Measurements from ENCODE around the gene CABYR.

DNA sequence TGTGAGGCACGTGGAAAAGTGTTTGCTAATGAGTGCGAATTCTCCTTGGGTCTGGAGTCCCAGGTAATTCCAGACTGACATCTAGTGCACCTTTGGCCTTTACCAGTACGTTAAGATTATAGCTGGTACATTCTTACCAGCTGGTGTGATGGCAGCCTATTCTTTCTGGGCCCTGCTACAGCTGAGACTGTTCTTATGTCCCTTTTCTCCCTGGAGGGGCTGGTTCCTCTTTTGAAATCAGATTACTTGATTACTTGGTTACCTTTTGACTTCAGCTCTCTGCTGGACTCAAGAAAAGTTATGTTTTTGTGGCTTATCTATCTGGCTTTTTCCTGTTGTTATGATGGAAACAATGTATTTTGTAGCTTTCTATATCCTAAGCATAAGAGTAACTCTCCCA lies 14.5 kb downstream of the CABYR start:
- TF ChIP-seq, protein P1, sequence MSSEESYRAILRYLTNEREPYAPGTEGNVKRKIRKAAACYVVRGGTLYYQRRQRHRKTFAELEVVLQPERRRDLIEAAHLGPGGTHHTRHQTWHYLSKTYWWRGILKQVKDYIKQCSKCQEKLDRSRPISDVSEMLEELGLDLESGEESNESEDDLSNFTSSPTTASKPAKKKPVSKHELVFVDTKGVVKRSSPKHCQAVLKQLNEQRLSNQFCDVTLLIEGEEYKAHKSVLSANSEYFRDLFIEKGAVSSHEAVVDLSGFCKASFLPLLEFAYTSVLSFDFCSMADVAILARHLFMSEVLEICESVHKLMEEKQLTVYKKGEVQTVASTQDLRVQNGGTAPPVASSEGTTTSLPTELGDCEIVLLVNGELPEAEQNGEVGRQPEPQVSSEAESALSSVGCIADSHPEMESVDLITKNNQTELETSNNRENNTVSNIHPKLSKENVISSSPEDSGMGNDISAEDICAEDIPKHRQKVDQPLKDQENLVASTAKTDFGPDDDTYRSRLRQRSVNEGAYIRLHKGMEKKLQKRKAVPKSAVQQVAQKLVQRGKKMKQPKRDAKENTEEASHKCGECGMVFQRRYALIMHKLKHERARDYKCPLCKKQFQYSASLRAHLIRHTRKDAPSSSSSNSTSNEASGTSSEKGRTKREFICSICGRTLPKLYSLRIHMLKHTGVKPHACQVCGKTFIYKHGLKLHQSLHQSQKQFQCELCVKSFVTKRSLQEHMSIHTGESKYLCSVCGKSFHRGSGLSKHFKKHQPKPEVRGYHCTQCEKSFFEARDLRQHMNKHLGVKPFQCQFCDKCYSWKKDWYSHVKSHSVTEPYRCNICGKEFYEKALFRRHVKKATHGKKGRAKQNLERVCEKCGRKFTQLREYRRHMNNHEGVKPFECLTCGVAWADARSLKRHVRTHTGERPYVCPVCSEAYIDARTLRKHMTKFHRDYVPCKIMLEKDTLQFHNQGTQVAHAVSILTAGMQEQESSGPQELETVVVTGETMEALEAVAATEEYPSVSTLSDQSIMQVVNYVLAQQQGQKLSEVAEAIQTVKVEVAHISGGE (tag by site-specific recombination; conservative IDR thresholded peaks at IDR 0.05; ENCODE audit: low read depth): no peak
- TF ChIP-seq, protein P2, sequence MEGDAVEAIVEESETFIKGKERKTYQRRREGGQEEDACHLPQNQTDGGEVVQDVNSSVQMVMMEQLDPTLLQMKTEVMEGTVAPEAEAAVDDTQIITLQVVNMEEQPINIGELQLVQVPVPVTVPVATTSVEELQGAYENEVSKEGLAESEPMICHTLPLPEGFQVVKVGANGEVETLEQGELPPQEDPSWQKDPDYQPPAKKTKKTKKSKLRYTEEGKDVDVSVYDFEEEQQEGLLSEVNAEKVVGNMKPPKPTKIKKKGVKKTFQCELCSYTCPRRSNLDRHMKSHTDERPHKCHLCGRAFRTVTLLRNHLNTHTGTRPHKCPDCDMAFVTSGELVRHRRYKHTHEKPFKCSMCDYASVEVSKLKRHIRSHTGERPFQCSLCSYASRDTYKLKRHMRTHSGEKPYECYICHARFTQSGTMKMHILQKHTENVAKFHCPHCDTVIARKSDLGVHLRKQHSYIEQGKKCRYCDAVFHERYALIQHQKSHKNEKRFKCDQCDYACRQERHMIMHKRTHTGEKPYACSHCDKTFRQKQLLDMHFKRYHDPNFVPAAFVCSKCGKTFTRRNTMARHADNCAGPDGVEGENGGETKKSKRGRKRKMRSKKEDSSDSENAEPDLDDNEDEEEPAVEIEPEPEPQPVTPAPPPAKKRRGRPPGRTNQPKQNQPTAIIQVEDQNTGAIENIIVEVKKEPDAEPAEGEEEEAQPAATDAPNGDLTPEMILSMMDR (tag by site-specific recombination; IDR thresholded peaks at IDR 0.05): no peak
- TF ChIP-seq, protein P3, sequence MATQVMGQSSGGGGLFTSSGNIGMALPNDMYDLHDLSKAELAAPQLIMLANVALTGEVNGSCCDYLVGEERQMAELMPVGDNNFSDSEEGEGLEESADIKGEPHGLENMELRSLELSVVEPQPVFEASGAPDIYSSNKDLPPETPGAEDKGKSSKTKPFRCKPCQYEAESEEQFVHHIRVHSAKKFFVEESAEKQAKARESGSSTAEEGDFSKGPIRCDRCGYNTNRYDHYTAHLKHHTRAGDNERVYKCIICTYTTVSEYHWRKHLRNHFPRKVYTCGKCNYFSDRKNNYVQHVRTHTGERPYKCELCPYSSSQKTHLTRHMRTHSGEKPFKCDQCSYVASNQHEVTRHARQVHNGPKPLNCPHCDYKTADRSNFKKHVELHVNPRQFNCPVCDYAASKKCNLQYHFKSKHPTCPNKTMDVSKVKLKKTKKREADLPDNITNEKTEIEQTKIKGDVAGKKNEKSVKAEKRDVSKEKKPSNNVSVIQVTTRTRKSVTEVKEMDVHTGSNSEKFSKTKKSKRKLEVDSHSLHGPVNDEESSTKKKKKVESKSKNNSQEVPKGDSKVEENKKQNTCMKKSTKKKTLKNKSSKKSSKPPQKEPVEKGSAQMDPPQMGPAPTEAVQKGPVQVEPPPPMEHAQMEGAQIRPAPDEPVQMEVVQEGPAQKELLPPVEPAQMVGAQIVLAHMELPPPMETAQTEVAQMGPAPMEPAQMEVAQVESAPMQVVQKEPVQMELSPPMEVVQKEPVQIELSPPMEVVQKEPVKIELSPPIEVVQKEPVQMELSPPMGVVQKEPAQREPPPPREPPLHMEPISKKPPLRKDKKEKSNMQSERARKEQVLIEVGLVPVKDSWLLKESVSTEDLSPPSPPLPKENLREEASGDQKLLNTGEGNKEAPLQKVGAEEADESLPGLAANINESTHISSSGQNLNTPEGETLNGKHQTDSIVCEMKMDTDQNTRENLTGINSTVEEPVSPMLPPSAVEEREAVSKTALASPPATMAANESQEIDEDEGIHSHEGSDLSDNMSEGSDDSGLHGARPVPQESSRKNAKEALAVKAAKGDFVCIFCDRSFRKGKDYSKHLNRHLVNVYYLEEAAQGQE (tag by site-specific recombination; IDR thresholded peaks at IDR 0.05): no peak
- TF ChIP-seq, protein P4, sequence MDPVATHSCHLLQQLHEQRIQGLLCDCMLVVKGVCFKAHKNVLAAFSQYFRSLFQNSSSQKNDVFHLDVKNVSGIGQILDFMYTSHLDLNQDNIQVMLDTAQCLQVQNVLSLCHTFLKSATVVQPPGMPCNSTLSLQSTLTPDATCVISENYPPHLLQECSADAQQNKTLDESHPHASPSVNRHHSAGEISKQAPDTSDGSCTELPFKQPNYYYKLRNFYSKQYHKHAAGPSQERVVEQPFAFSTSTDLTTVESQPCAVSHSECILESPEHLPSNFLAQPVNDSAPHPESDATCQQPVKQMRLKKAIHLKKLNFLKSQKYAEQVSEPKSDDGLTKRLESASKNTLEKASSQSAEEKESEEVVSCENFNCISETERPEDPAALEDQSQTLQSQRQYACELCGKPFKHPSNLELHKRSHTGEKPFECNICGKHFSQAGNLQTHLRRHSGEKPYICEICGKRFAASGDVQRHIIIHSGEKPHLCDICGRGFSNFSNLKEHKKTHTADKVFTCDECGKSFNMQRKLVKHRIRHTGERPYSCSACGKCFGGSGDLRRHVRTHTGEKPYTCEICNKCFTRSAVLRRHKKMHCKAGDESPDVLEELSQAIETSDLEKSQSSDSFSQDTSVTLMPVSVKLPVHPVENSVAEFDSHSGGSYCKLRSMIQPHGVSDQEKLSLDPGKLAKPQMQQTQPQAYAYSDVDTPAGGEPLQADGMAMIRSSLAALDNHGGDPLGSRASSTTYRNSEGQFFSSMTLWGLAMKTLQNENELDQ (tag by site-specific recombination; IDR thresholded peaks at IDR 0.05; ENCODE audit: low read depth): no peak
- TF ChIP-seq, protein P5, sequence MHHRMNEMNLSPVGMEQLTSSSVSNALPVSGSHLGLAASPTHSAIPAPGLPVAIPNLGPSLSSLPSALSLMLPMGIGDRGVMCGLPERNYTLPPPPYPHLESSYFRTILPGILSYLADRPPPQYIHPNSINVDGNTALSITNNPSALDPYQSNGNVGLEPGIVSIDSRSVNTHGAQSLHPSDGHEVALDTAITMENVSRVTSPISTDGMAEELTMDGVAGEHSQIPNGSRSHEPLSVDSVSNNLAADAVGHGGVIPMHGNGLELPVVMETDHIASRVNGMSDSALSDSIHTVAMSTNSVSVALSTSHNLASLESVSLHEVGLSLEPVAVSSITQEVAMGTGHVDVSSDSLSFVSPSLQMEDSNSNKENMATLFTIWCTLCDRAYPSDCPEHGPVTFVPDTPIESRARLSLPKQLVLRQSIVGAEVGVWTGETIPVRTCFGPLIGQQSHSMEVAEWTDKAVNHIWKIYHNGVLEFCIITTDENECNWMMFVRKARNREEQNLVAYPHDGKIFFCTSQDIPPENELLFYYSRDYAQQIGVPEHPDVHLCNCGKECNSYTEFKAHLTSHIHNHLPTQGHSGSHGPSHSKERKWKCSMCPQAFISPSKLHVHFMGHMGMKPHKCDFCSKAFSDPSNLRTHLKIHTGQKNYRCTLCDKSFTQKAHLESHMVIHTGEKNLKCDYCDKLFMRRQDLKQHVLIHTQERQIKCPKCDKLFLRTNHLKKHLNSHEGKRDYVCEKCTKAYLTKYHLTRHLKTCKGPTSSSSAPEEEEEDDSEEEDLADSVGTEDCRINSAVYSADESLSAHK (tag by site-specific recombination; IDR thresholded peaks at IDR 0.05): no peak
- TF ChIP-seq ZNF585B (tag by site-specific recombination; IDR thresholded peaks at IDR 0.05): no peak
